Keratinocyte (primary cell): Measurements from ENCODE around the gene KRT84. TPM values are rescaled to one million over a fixed set of nuclear protein-coding genes. Genes with fewer than 3 reads are reported as not detected.

ENCODE experiments used
- DNase-seq: peaks from one replicate; pipeline ENCODE4 v3.0.0-alpha.2; 2011; ENCODE audit warnings: low read depth, missing footprints, low spot score
- FAIRE-seq: peaks from 2 replicates; lab custom pipeline; 2011; peaks lifted over from hg19 to GRCh38; lab: Jason Lieb, UNC
- H2AFZ ChIP-seq: 2 replicates; pipeline ENCODE4 v1.6.0; 2012; ENCODE audit warnings: low read length, control low read depth, inconsistent platforms; ENCODE audit not compliant: control insufficient read depth
- H3K27ac ChIP-seq: 2 replicates; pipeline ENCODE4 v1.5.1; 2011; ENCODE audit warnings: low read length; ENCODE audit not compliant: control insufficient read depth, insufficient read depth
- H3K27me3 ChIP-seq: 3 replicates; pipeline ENCODE4 v1.6.0; 2011; ENCODE audit warnings: low read length; ENCODE audit not compliant: control insufficient read depth, insufficient read depth; ENCODE audit errors: extremely low read depth
- H3K36me3 ChIP-seq, 2 experiments: 2 replicates in 1 of 2; 3 replicates in 1 of 2; pipeline ENCODE4 v1.5.1; 2011; ENCODE audit warnings: low read length in 2 of 2, mild to moderate bottlenecking in 1 of 2; ENCODE audit not compliant: control insufficient read depth in 2 of 2, insufficient read depth in 2 of 2; ENCODE audit errors: extremely low read depth in 1 of 2
- H3K4me1 ChIP-seq: 3 replicates; pipeline ENCODE4 v1.5.1; 2011; ENCODE audit warnings: low read length; ENCODE audit not compliant: control insufficient read depth, insufficient read depth; ENCODE audit errors: extremely low read depth
- H3K4me2 ChIP-seq: 3 replicates; pipeline ENCODE4 v1.6.0; 2011; ENCODE audit warnings: low read depth, low read length; ENCODE audit not compliant: control insufficient read depth, insufficient read depth; ENCODE audit errors: extremely low read depth
- H3K4me3 ChIP-seq, 3 experiments: fragments of 200-600 bp in 1 of 3; sonication (generic) in 1 of 3; 2 replicates in 2 of 3; 3 replicates in 1 of 3; pipeline ENCODE4 v1.5.1; 2011 to 2016; ENCODE audit warnings: low read length in 3 of 3, mild to moderate bottlenecking in 3 of 3, control low read depth in 2 of 3, inconsistent platforms in 1 of 3, low read depth in 1 of 3, mixed read lengths in 1 of 3, mixed run types in 1 of 3, moderate library complexity in 1 of 3; ENCODE audit not compliant: control insufficient read depth in 2 of 3, insufficient read depth in 2 of 3; ENCODE audit errors: extremely low read depth in 1 of 3
- H3K79me2 ChIP-seq: 2 replicates; pipeline ENCODE4 v1.6.0; 2012; ENCODE audit warnings: low read length; ENCODE audit not compliant: control insufficient read depth, insufficient read depth
- H3K9ac ChIP-seq: 3 replicates; pipeline ENCODE4 v1.6.0; 2011; ENCODE audit warnings: low read length; ENCODE audit not compliant: control insufficient read depth, insufficient read depth; ENCODE audit errors: extremely low read depth
- H3K9me1 ChIP-seq: 3 replicates; pipeline ENCODE4 v1.6.0; 2011; ENCODE audit warnings: low read length; ENCODE audit not compliant: control insufficient read depth, insufficient read depth; ENCODE audit errors: extremely low read depth
- H3K9me3 ChIP-seq: 2 replicates; pipeline ENCODE4 v1.5.1; 2012; ENCODE audit warnings: low read depth, low read length; ENCODE audit not compliant: control insufficient read depth
- H4K20me1 ChIP-seq: 3 replicates; pipeline ENCODE4 v1.6.0; 2011; ENCODE audit warnings: low read length; ENCODE audit not compliant: control insufficient read depth, insufficient read depth; ENCODE audit errors: extremely low read depth
- EZH2 ChIP-seq: IDR thresholded peaks from one replicate; pipeline ENCODE4 v1.6.1; 2012; ENCODE audit warnings: inconsistent platforms, mild to moderate bottlenecking, low read length, moderate library complexity
- dilution Hi-C: fragments of 300-500 bp; cut with MboI; formaldehyde crosslinking; loops from one replicate; pipeline ENCODE4 v1.7.0; 2020; ENCODE audit warnings: low sequenced_read_pairs; ENCODE audit not compliant: extremely low pct_ligation_motif_present
- polyA plus RNA-seq, 5 experiments: library from polyadenylated mRNA; depleted of rRNA in 3 of 5; stranded (reverse) in 3 of 5; stranded (forward) in 1 of 5; unstranded in 1 of 5; fragments of >200 nt; gene quantifications; 1 replicate in 1 of 5; 2 replicates in 3 of 5; 3 replicates in 1 of 5; pipeline versions ENCODE4 v1.2.1 to v1.2.3, GENCODE V29; 2011 to 2012; ENCODE audit warnings: missing spikeins in 2 of 5, low read depth in 1 of 5, low replicate concordance in 1 of 5
- TF ChIP-seq, protein P1 (sequence below), 3 experiments: IDR thresholded peaks in 1 of 3; conservative IDR thresholded peaks in 1 of 3; optimal IDR thresholded peaks in 1 of 3; 2 replicates in 2 of 3; 3 replicates in 1 of 3; pipeline versions ENCODE3 to v1.5.1; 2011; ENCODE audit warnings: low read length in 3 of 3, mild to moderate bottlenecking in 3 of 3, moderate library complexity in 2 of 3, control low read depth in 1 of 3, inconsistent platforms in 1 of 3; ENCODE audit not compliant: insufficient read depth in 2 of 3; ENCODE audit errors: extremely low read depth in 1 of 3

Gene KRT84
- polyA plus RNA-seq, 1 donor (not counting 4 experiments of a cell fraction or from before 2014, with no cell fraction given) = 0.10 TPM

- no peak overlapping the region for H2AFZ ChIP-seq
- DNase-seq = no peak
Observed at GRCh38 chr12:52382854-52383253, 2.6 kb downstream of the KRT84 start.

GRCh38 chr12:52381206-52381605 lies 4.2 kb downstream of the KRT84 start:
- Histone ChIP-seq H3K9me3 (no peaks in the 10 kb centered on the region), H3K27ac (no peak overlapping the region), H3K4me1 (no peaks in the 10 kb centered on the region), H3K9me1 (no peaks in the 10 kb centered on the region), H4K20me1 (no peaks in the 10 kb centered on the region), H3K27me3 (no peaks in the 10 kb centered on the region), H3K36me3 (no peaks in the 10 kb centered on the region), H3K79me2 (no peaks in the 10 kb centered on the region), H2AFZ (no peak overlapping the region), H3K9ac (no peak overlapping the region), H3K4me3 (no peak overlapping the region), H3K4me2 (no peak overlapping the region)
- dilution Hi-C loops = no loop called here
- no peak for TF ChIP-seq EZH2
- TF ChIP-seq, protein P1, sequence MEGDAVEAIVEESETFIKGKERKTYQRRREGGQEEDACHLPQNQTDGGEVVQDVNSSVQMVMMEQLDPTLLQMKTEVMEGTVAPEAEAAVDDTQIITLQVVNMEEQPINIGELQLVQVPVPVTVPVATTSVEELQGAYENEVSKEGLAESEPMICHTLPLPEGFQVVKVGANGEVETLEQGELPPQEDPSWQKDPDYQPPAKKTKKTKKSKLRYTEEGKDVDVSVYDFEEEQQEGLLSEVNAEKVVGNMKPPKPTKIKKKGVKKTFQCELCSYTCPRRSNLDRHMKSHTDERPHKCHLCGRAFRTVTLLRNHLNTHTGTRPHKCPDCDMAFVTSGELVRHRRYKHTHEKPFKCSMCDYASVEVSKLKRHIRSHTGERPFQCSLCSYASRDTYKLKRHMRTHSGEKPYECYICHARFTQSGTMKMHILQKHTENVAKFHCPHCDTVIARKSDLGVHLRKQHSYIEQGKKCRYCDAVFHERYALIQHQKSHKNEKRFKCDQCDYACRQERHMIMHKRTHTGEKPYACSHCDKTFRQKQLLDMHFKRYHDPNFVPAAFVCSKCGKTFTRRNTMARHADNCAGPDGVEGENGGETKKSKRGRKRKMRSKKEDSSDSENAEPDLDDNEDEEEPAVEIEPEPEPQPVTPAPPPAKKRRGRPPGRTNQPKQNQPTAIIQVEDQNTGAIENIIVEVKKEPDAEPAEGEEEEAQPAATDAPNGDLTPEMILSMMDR (optimal IDR thresholded peaks at IDR 0.05 in 1 of 3, IDR thresholded peaks at IDR 0.05 in 1 of 3, conservative IDR thresholded peaks at IDR 0.05 in 1 of 3; ENCODE audit: extremely low read depth in 1 of 3, insufficient read depth in 2 of 3, low read length in 3 of 3) = no peak
- FAIRE-seq (no peak), DNase-seq (no peak)

More at GRCh38 chr12:52382854-52383253, 2.6 kb downstream of the KRT84 start:
- no peaks in the 10 kb centered on the region for H3K9me1 ChIP-seq
- no peaks in the 10 kb centered on the region for H3K9me3 ChIP-seq
- H3K79me2 ChIP-seq = no peaks in the 10 kb centered on the region
- no peaks in the 10 kb centered on the region for H4K20me1 ChIP-seq
- dilution Hi-C loops = no loop called here
- no peak for FAIRE-seq
- no peak overlapping the region for H3K27ac ChIP-seq
- no peak overlapping the region for H3K9ac ChIP-seq
- H3K27me3 ChIP-seq = no peaks in the 10 kb centered on the region
- H3K4me1 ChIP-seq = peaks cover 3% of the 10 kb centered on the region
- H3K36me3 ChIP-seq = no peaks in the 10 kb centered on the region
- TF ChIP-seq, protein P1 (optimal IDR thresholded peaks at IDR 0.05 in 1 of 3, IDR thresholded peaks at IDR 0.05 in 1 of 3, conservative IDR thresholded peaks at IDR 0.05 in 1 of 3; ENCODE audit: extremely low read depth in 1 of 3, insufficient read depth in 2 of 3, low read length in 3 of 3) = no peak
- no peak for TF ChIP-seq EZH2
- H3K4me2 ChIP-seq = no peak overlapping the region
- no peak overlapping the region for H3K4me3 ChIP-seq
